ENCODE measurements around the gene SSC4D.
"Not testable (repeated sequence)": the region's sequence is repeated elsewhere in the genome, so short reads cannot be mapped to it uniquely, and the experiment has no call there.

SSC4D gene

DNA sequence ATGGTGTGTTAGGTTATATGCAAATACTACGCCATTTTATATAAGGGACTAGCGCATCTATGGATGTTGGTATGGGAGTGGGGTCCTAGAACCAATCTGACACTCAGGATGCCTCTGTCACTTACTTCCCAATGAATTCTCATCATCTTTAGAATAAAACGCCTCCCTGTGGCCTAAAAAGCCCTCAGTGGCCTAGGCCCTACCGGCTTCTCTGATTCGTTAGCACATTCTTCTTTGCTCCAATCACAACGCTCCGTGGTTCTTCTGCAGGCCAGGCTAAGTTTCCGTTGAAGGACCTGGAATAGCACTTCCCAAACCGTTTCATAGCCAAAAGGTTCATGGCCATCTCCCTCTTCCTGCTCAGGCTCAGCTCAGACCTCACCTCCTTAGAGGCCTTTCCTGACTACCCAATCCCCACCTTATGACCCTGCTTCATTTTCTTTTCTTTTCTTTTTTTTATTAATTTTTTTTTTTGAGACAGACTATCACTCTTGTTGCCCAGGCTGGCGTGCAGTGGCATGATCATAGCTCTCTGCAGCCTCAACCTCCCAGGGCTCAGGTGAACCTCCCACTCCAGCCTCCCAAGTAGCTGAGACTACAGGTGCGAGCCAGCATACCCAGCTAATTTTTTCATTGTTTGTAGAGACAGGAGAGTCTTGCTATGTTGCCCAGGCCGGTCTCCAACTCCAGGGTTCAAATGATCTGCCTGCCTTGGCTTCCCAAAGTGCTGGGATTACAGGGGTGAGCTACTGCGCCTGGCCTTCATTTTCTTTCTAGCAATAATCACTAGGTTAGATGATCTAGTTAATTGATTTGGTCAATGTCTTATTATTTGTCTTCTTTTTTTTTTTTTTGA lies 26.2 kb downstream of the SSC4D start:
- no peak for ATAC-seq
- DNase-seq, result no peak

DNA sequence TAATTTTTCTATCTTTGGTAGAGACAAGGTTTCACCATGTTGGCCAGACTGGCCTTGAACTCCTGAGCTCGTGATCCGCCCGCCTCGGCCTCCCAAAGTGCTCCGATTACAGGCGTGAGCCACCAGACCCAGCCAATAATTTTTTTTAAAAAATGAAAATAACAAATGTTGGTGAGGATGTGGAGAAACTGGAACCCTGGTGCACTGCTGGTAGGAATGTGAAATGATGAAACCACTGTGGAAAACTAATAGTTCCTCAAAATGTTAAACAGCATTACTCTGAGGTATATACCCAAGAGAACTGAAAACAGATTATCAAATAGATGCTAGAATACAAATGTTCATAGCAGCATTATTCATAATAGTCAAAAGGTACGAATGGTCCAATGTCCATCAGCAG lies 27.7 kb downstream of the SSC4D start:
- ATAC-seq (no peak), DNase-seq (no peak)

DNA sequence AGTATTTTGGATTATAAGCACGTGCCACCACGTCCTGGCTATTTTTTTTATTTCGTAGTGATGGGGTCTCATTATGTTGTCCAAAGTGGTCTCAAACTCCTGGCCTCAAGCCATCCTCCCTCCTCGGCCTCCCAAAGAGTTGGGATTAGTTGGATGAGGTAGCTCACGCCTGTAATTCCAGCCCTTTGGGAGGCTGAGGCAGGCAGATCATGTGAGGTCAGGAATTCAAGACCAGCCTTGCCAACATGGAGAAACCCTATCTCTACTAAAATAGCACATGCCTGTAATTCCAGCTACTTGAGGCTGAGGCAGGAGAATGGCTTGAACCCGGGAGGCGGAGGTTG lies 28.9 kb downstream of the SSC4D start:
- ATAC-seq, result no peak
- no peak for DNase-seq

GRCh38 chr7:76377186-76377918 lies 32.1 kb downstream of the SSC4D start:
- DNase-seq (no peak), ATAC-seq (no peak)

GRCh38 chr7:76375251-76375650 lies 34.2 kb downstream of the SSC4D start:
- DNase-seq (no peak), ATAC-seq (no peak)

GRCh38 chr7:76372984-76373833 lies 36.3 kb downstream of the SSC4D start:
- DNase-seq, result no peak
- ATAC-seq, result no peak

- ATAC-seq, result no peak
- DNase-seq, result no peak
Observed at GRCh38 chr7:76371396-76371795, 38.1 kb downstream of the SSC4D start.

DNA sequence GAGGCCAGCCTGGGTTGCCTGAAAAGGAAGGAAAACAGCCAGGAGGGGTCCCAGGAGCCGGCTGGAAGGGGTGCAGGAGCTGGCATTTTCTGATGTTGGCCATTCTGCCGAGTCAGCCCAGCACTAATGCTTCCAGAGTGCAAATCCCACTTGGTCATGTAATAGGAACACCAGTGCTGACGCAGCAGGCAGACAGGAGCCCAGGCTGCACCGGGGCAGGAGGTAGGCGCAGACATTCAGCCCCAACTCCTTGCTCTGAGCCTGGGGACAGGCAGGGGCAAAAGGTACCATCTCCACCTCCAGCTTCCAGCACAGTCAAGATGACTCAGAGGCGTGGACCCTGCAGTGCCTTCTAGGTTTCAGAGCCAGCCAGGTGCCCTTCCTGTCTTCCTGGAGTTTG lies 40.5 kb downstream of the SSC4D start:
- DNase-seq (no peak), ATAC-seq (no peak)

- DNase-seq, result no peak
- no peak for ATAC-seq
Observed at GRCh38 chr7:76368190-76368589, 41.3 kb downstream of the SSC4D start.

GRCh38 chr7:76364198-76364584 lies 45.3 kb downstream of the SSC4D start:
- DNase-seq (no peak), ATAC-seq (no peak)

GRCh38 chr7:76363754-76364153 lies 45.7 kb downstream of the SSC4D start:
- DNase-seq, result not testable (repeated sequence)

DNA sequence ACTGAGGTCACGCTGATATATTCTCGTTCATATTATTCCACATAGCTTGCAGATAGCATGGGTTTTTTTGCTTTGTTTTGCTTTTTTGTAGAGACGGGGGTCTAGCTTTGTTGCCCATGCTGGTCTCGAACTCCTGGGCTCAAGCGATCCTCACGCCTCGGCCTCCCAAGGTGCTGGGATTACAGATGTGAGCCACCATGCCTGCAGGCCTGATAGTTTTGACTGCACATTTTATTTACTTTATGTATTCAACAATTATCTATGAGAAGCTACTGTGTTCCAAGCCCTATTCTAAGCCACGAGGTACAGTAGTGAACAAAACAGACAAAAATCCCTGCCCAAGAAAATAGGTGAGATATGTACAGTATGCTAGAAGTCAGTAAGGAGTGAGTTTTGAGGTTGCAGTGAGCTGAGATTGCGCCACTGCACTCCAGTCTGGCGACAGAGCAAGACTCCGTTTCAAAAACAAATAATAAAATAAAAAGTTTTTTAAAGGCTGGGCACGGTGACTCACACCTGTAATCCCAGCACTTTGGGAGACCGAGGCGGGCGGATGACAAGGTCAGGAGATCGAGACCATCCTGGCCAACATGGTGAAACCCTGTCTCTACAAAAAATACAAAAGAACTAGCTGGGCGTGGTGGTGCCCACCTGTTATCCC lies 49.4 kb downstream of the SSC4D start:
- ATAC-seq (no peak), DNase-seq (no peak)

More at GRCh38 chr7:76363754-76364153, 45.7 kb downstream of the SSC4D start:
- not testable (repeated sequence) for ATAC-seq

DNA sequence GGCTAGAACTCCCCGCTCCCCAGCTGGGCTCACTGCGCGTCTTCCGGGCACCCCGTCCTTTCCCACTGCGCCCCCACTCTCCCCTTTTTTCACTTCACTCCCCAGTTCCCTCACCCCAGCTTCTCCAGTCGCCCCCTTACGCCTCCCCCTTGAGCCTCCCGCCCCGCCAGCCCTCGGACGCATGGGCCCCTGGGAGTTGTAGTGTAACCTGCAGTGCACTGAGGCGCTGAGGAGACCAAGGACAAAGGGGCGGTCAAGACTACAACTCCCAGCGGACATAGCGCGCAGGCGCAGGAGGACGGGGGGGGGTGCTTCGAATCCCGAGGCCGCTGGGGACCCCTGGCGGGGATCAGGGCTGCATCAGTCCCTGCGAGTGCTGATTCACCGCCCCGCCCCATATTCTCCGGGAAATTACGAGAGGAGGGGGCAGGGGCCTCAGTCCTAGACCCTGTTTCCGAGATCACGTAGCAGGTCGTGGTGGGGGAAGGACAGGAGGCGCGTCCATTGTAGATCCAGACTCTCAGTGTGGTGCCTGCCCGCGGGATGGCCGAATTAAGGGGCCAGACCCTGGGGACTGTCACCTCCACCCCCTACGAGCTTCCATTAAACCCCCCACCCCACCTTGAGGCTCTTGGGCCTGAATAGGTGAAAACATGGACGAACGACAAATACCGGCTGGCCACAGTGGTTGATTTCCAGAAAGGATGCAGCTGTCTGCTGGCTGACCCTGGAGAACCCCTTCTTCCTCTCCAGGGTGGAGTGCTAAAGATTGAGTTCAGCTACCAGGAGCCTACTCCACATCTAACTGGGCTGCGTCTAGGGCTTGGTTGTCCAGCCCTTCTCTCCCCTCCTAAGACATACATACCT lies 50.2 kb downstream of the SSC4D start:
- peak; percentile 93 for DNase-seq

DNA sequence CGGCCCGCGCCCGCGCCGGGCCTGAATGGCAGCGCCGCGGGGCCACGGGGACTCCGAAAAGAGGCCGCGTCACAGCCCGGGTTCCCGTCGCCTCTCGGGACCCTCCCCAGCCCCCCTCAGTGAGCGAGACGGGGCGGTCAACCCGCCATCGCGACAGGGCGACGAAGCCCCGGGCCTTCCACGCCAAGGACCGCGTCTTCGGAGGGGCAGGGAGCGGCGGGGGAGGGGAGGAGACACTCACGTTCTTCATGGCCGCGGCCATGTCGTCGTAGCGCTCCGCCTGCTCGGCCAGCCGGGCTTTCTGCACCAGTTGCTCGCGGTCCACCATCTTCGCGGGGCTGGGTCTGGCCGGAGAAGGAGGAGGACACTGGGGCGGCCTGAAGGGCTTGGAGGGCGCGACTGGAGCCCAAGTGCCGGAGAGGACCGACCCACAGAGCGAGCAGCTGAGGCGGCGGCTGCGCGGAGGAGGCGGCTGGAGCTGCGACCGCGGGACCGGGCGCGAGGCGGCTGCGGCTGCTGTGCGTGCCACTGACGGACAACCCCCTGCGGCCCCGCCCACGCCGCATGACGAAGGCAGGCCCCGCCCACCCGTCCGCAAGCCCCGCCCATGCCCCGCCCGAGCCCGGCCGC lies 50.9 kb downstream of the SSC4D start, which contains the start of gene YWHAG:
YWHAG (minus strand) TSS at position 511 of the 630 bp plus-strand sequence; CDS start at position 328, 183 bp downstream.
- ATAC-seq (peak; percentile 67), DNase-seq (peak; percentile 91)

More for the DNA sequence above, 50.2 kb downstream of the SSC4D start:
- ATAC-seq, result peak; percentile 97

DNA sequence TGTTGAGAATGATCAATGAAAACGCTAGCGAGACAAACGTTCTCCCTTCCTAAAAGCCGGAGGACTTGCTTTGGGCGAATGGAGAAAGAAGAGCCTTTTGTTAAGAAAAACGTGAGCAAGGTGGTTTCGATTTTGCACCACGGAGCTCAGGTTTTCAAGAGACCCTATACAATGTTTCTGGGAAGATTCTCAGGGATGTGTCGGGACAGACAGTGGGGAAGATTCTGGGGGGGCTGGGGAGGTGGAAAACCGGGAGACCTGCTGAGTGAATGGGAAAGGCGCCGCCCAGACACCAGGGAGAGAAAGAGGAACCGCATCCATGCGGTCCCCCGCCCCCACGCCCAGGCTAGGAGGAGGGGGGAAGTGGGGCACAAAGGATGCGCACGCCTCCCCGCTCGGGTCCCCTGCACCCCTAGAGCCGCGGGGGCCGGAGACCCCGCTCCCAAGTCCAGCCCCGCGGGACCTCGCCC lies 51.5 kb downstream of the SSC4D start:
- peak; percentile 74 for DNase-seq
- peak; percentile 3 for ATAC-seq

DNA sequence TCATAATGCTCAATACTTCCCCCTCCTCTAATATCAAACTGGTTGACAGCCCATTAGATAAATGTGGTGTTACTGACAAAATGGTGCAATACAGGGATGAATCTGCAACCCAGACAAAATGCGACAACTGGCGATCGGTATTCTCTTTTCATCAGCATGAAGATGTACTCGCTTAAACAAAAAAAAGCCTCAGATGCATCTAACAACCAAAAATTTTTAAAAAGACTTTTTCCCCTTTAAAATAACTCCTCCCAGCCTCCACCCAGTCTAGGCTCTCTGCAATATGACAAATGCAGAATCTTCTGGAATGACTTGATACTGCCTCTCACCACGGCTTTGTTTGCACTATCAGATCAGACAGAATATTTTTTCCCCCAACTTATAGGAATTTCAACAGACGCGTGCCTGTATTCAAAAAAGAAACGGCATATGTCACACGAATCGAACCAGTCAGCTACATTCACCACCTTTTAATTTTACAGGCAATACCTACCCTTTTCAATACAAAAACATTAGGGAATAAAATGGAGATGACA lies 52.0 kb downstream of the SSC4D start:
- DNase-seq (no peak), ATAC-seq (no peak)

DNA sequence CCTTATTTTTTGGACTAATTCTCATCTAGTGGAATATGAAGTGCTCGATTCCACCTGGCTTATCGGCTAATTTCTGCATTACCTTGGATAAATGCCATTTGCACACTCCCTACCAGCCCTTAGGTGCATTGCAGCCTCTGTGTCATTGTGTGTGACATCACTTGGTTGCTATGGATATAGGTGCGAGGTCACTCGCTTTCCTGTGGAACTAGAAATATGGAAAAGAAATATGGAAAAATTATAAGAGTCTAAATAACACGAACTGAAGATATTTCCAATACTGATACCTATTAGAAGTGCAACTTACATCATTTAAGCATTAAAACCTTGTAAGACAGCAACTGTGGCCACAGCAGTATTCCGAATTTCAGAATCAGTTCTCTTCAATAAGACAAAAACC lies 52.7 kb downstream of the SSC4D start:
- ATAC-seq (no peak), DNase-seq (no peak)

DNA sequence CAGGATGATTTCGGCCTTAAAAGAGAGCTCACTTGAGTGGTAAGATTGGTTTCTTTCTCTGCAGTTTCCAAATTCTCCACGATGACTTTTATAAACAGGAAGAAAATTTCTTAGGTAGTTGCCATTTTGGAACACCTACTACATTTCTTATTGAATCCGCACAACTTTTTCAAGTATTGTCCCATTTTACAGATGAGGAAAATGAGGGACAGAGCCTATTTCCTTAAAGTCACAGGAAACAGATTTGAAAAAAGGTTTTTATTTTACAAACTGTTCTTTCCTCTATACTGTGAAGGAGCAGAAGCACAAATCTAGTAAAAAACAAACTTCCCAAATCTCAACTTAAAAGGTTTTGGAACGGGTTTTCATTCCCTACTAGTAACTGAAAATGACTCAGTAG lies 53.4 kb downstream of the SSC4D start:
- DNase-seq, result no peak
- no peak for ATAC-seq

- DNase-seq (no peak), ATAC-seq (no peak)
Observed at GRCh38 chr7:76354981-76355730, 54.3 kb downstream of the SSC4D start.
